ENCODE measurements around the gene UHRF1. TPM values are rescaled to one million over a fixed set of nuclear protein-coding genes. Genes with fewer than 3 reads are reported as not detected.

The UHRF1 gene
- total RNA-seq, 1 experiment from 2014 or later, result 109 TPM

- RAD21 ChIA-PET (ENCODE audit: low non-redundant PET in 1 of 2, low total read pairs in 2 of 2, uncharacterized antibody in 2 of 2, unreplicated experiment in 2 of 2), result no interaction called here
- H3K27ac ChIP-seq (ENCODE audit: low read depth, low read length), result no peak overlapping the region
- no peaks in the 10 kb centered on the region for H4K20me1 ChIP-seq (ENCODE audit: insufficient read depth)
- no peaks in the 10 kb centered on the region for H3K36me3 ChIP-seq (ENCODE audit: control insufficient read depth in 1 of 2, insufficient read depth in 2 of 2, low read length in 2 of 2)
- BruUV-seq (replicated peaks), result no TSS peak
- H3K27me3 ChIP-seq (ENCODE audit: insufficient read depth, low read length), result no peaks in the 10 kb centered on the region
- TF ChIP-seq JUND (IDR thresholded peaks at IDR 0.05), result no peak
- TF ChIP-seq CEBPB (IDR thresholded peaks at IDR 0.05; ENCODE audit: low read depth), result no peak
- no peak for TF ChIP-seq CTCF (IDR thresholded peaks at IDR 0.05 in 2 of 3, conservative IDR thresholded peaks at IDR 0.05 in 1 of 3; ENCODE audit: borderline replicate concordance in 1 of 3, insufficient read depth in 1 of 3, low read depth in 2 of 3, low read length in 2 of 3)
- no peak for DNase-seq (ENCODE audit: low read depth, low spot score)
- POLR2A ChIA-PET, result no interaction called here
- intact Hi-C loops (cut with micrococcal nuclease), result no loop called here
- H3K4me2 ChIP-seq (ENCODE audit: low read length), result no peak overlapping the region
- ATAC-seq, result no peak
- CTCF ChIA-PET, result no interaction called here
- no peaks in the 10 kb centered on the region for H3K9me2 ChIP-seq (ENCODE audit: insufficient read depth)
- H2AFZ ChIP-seq (ENCODE audit: low read depth, low read length, poor library complexity, severe bottlenecking), result no peak overlapping the region
- peaks cover 31% of the 10 kb centered on the region for H3K79me2 ChIP-seq (ENCODE audit: insufficient read depth, low read length)
- no peak overlapping the region for H3K9ac ChIP-seq (ENCODE audit: low read length)
- H3K4me3 ChIP-seq (replicated peaks in 1 of 2; ENCODE audit: low read depth in 1 of 2, low read length in 2 of 2), result no peak overlapping the region
- no peaks in the 10 kb centered on the region for H3K9me3 ChIP-seq (ENCODE audit: control insufficient read depth in 1 of 2, insufficient read depth in 1 of 2, low read depth in 1 of 2, low read length in 2 of 2)
- H3K4me1 ChIP-seq (ENCODE audit: control insufficient read depth in 1 of 2, insufficient read depth in 2 of 2, low read length in 2 of 2), result peaks cover 19 to 23% of the 10 kb centered on the region in 2 experiments
These were observed 88.0 kb downstream of the UHRF1 start for GRCh38 chr19:4997297-4997696.

GRCh38 chr19:5000120-5000611 lies 90.9 kb downstream of the UHRF1 start:
- ChIA-PET POLR2A (no interaction called here), CTCF (interaction anchor here (2.2 kb wide), 1 partner anchor 31 kb away, joined by 23 read pairs; no protein-coding TSS in a partner anchor), RAD21 (ENCODE audit: low non-redundant PET in 1 of 2, low total read pairs in 2 of 2, uncharacterized antibody in 2 of 2, unreplicated experiment in 2 of 2) (no interaction called here)
- Histone ChIP-seq H3K27me3 (ENCODE audit: insufficient read depth, low read length) (no peaks in the 10 kb centered on the region), H3K9ac (ENCODE audit: low read length) (no peak overlapping the region), H3K27ac (ENCODE audit: low read depth, low read length) (no peak overlapping the region), H3K79me2 (ENCODE audit: insufficient read depth, low read length) (peaks cover 34% of the 10 kb centered on the region; the same call in 1 of the 2 replicates), H4K20me1 (ENCODE audit: insufficient read depth) (no peaks in the 10 kb centered on the region), H3K36me3 (ENCODE audit: control insufficient read depth in 1 of 2, insufficient read depth in 2 of 2, low read length in 2 of 2) (no peaks in the 10 kb centered on the region), H3K4me3 (replicated peaks in 1 of 2; ENCODE audit: low read depth in 1 of 2, low read length in 2 of 2) (no peak overlapping the region), H3K9me2 (ENCODE audit: insufficient read depth) (no peaks in the 10 kb centered on the region), H2AFZ (ENCODE audit: low read depth, low read length, poor library complexity, severe bottlenecking) (no peak overlapping the region), H3K9me3 (ENCODE audit: control insufficient read depth in 1 of 2, insufficient read depth in 1 of 2, low read depth in 1 of 2, low read length in 2 of 2) (no peaks in the 10 kb centered on the region), H3K4me2 (ENCODE audit: low read length) (no peak overlapping the region), H3K4me1 (ENCODE audit: control insufficient read depth in 1 of 2, insufficient read depth in 2 of 2, low read length in 2 of 2) (peaks cover 12 to 20% of the 10 kb centered on the region in 2 experiments)
- no TSS peak for BruUV-seq (replicated peaks)
- intact Hi-C loops (cut with micrococcal nuclease), result no loop called here
- DNase-seq (ENCODE audit: low read depth, low spot score), result no peak
- no peak for ATAC-seq
- TF ChIP-seq MAX (IDR thresholded peaks at IDR 0.05) (no peak), ZNF274 (IDR thresholded peaks at IDR 0.05; ENCODE audit: low read depth, low read length) (no peak), RAD21 (IDR thresholded peaks at IDR 0.05; ENCODE audit: low read depth) (no peak), JUND (IDR thresholded peaks at IDR 0.05) (no peak), SP1 (IDR thresholded peaks at IDR 0.05; ENCODE audit: low read depth) (no peak), SIN3A (IDR thresholded peaks at IDR 0.05; ENCODE audit: low read depth) (no peak), EGR1 (IDR thresholded peaks at IDR 0.05; ENCODE audit: low read depth) (no peak), POLR2A (IDR thresholded peaks at IDR 0.05; ENCODE audit: borderline replicate concordance, extremely low read depth, insufficient read depth, insufficient read length) (no peak), CTCF (IDR thresholded peaks at IDR 0.05 in 2 of 3, conservative IDR thresholded peaks at IDR 0.05 in 1 of 3; ENCODE audit: borderline replicate concordance in 1 of 3, insufficient read depth in 1 of 3, low read depth in 2 of 3, low read length in 2 of 3) (no peak), ZFX (IDR thresholded peaks at IDR 0.05) (no peak), FOSL1 (IDR thresholded peaks at IDR 0.05; ENCODE audit: low read depth) (no peak), SRF (IDR thresholded peaks at IDR 0.05; ENCODE audit: low read depth) (no peak), EZH2 (IDR thresholded peaks at IDR 0.05) (no peak), ZBTB33 (IDR thresholded peaks at IDR 0.05; ENCODE audit: extremely low read depth, insufficient replicate concordance, low read length) (no peak), ELF1 (IDR thresholded peaks at IDR 0.05; ENCODE audit: borderline replicate concordance, low read depth) (no peak)
